Endothelial cell of umbilical vein (primary cell): Measurements from ENCODE around the gene RYR1. TPM values are rescaled to one million over a fixed set of nuclear protein-coding genes. Genes with fewer than 3 reads are reported as not detected.

Experiments
- BruUV-seq: library from RNA; stranded (reverse); fragments of 400-500 nt; replicated peaks from 2 replicates; lab custom pipeline; 2021; lab: Mats Ljungman, UMichigan
- CTCF ChIA-PET: fragments of 300-600, 350-600 bp; sonication (Branson Sonifier 250); formaldehyde crosslinking; loops from one replicate; lab custom pipeline; 2021; ENCODE audit warnings: antibody characterized with exemption, inconsistent platforms; lab: Charles Lee
- POLR2A ChIA-PET: fragments of 300-600, 350-600 bp; sonication (Branson Sonifier 250); formaldehyde crosslinking; loops from one replicate; lab custom pipeline; 2021; ENCODE audit warnings: antibody characterized with exemption, inconsistent platforms; lab: Charles Lee
- DNase-seq: peaks from one replicate; pipeline ENCODE4 v3.0.0-alpha.2; 2011; ENCODE audit warnings: low read depth, low spot score
- FAIRE-seq: peaks from 2 replicates; lab custom pipeline; 2011; peaks lifted over from hg19 to GRCh38; lab: Jason Lieb, UNC
- H2AFZ ChIP-seq: 2 replicates; pipeline ENCODE4 v1.6.0; 2012; ENCODE audit warnings: low read depth, low read length, control low read depth, inconsistent platforms
- H3K27ac ChIP-seq: 2 replicates; pipeline ENCODE4 v1.5.1; 2011; ENCODE audit warnings: low read depth, mild to moderate bottlenecking, control low read depth, low read length, moderate library complexity; ENCODE audit not compliant: insufficient read depth
- H3K27me3 ChIP-seq, 2 experiments: 2 replicates each; pipeline versions ENCODE4 v1.6.0 to v1.6.1; 2011; ENCODE audit warnings: low read length in 2 of 2, mixed read lengths in 1 of 2; ENCODE audit not compliant: control insufficient read depth in 2 of 2, insufficient read depth in 2 of 2
- H3K36me3 ChIP-seq, 2 experiments: 2 replicates in 1 of 2; 3 replicates in 1 of 2; pipeline ENCODE4 v1.5.1; 2011; ENCODE audit warnings: low read length in 2 of 2, mild to moderate bottlenecking in 1 of 2, moderate library complexity in 1 of 2; ENCODE audit not compliant: control insufficient read depth in 2 of 2, insufficient read depth in 2 of 2; ENCODE audit errors: extremely low read depth in 1 of 2
- H3K4me1 ChIP-seq: 3 replicates; pipeline ENCODE4 v1.5.1; 2011; ENCODE audit warnings: mild to moderate bottlenecking, low read length; ENCODE audit not compliant: control insufficient read depth, insufficient read depth; ENCODE audit errors: extremely low read depth
- H3K4me2 ChIP-seq: 2 replicates; pipeline ENCODE4 v1.6.1; 2011; ENCODE audit warnings: low read length, control low read depth, mixed read lengths; ENCODE audit not compliant: insufficient read depth
- H3K4me3 ChIP-seq, 3 experiments: fragments of 200-600 bp in 1 of 3; sonication (generic), shearing (Covaris generic) in 1 of 3; replicated peaks in 1 of 3; 2 replicates each; pipeline ENCODE4 v1.5.1; 2011 to 2016; ENCODE audit warnings: control low read depth in 3 of 3, low read length in 3 of 3, mild to moderate bottlenecking in 2 of 3, inconsistent platforms in 1 of 3, low read depth in 1 of 3, moderate library complexity in 1 of 3; ENCODE audit not compliant: insufficient read depth in 1 of 3
- H3K79me2 ChIP-seq: 2 replicates; pipeline ENCODE4 v1.6.0; 2012; ENCODE audit warnings: low read length, inconsistent platforms; ENCODE audit not compliant: control insufficient read depth, insufficient read depth
- H3K9ac ChIP-seq: replicated peaks from 2 replicates; pipeline ENCODE3; 2011; ENCODE audit warnings: low read length, control low read depth; ENCODE audit not compliant: insufficient read depth; ENCODE audit errors: extremely low read depth
- H3K9me1 ChIP-seq: replicated peaks from 3 replicates; pipeline ENCODE4 v1.6.0; 2011; ENCODE audit warnings: mild to moderate bottlenecking, low read length; ENCODE audit not compliant: control insufficient read depth, insufficient read depth; ENCODE audit errors: extremely low read depth
- H3K9me3 ChIP-seq: replicated peaks from 2 replicates; pipeline ENCODE4 v1.5.1; 2012; ENCODE audit warnings: low read length, inconsistent platforms; ENCODE audit not compliant: control insufficient read depth, insufficient read depth
- H4K20me1 ChIP-seq: replicated peaks from 2 replicates; pipeline ENCODE3; 2011; ENCODE audit warnings: mild to moderate bottlenecking, low read length; ENCODE audit not compliant: control insufficient read depth, insufficient read depth; ENCODE audit errors: extremely low read depth
- CTCF ChIP-seq, 2 donors: IDR thresholded peaks; 1 replicate in 1 of 2; 2 replicates in 1 of 2; pipeline ENCODE4 v1.5.1; 2011; ENCODE audit warnings: low read length in 2 of 2, mild to moderate bottlenecking in 2 of 2, moderate library complexity in 2 of 2, control low read depth in 1 of 2, inconsistent platforms in 1 of 2, low read depth in 1 of 2; ENCODE audit not compliant: insufficient read depth in 1 of 2; ENCODE audit errors: extremely low read depth in 1 of 2
- EZH2 ChIP-seq: IDR thresholded peaks from 2 replicates; pipeline ENCODE4 v1.6.1; 2012; ENCODE audit warnings: borderline replicate concordance, low read depth, mild to moderate bottlenecking, moderate library complexity, low read length, inconsistent platforms; ENCODE audit not compliant: severe bottlenecking
- FOS ChIP-seq: IDR thresholded peaks from 2 replicates; pipeline ENCODE4 v1.6.1; 2011; ENCODE audit warnings: mild to moderate bottlenecking, low read length, moderate library complexity, borderline replicate concordance; ENCODE audit not compliant: insufficient read depth
- MAX ChIP-seq: IDR thresholded peaks from 2 replicates; pipeline ENCODE4 v1.6.1; 2011; ENCODE audit not compliant: insufficient read depth, insufficient read length
- MYC ChIP-seq: IDR thresholded peaks from one replicate; pipeline ENCODE4 v1.6.1; 2011; ENCODE audit warnings: mild to moderate bottlenecking, low read depth, low read length
- POLR2A ChIP-seq: IDR thresholded peaks from 2 replicates; pipeline ENCODE4 v1.6.1; 2012; ENCODE audit warnings: low read depth, mild to moderate bottlenecking, control low read depth, low read length
- POLR2AphosphoS5 ChIP-seq: IDR thresholded peaks from 2 replicates; pipeline ENCODE4 v1.6.1; 2012; ENCODE audit warnings: low read depth, mild to moderate bottlenecking, control low read depth, low read length, moderate library complexity; ENCODE audit not compliant: insufficient read depth
- dilution Hi-C: fragments of 300-500 bp; cut with MboI; formaldehyde crosslinking; loops from one replicate; pipeline ENCODE4 v1.15.0; 2019; ENCODE audit warnings: low sequenced_read_pairs; ENCODE audit not compliant: extremely low pct_ligation_motif_present
- intact Hi-C: fragments of 100-400 bp; cut with micrococcal nuclease; formaldehyde crosslinking; loops from one replicate; pipeline ENCODE4 v1.10.0; 2022
- polyA plus RNA-seq, 4 experiments: library from polyadenylated mRNA; depleted of rRNA in 3 of 4; stranded (reverse) in 3 of 4; unstranded in 1 of 4; fragments of >200 nt; gene quantifications; 2 replicates each; pipeline versions ENCODE4 v1.2.1 to v1.2.3, GENCODE V29; 2011 to 2012; ENCODE audit warnings: missing spikeins in 1 of 4
- total RNA-seq: library from RNA; stranded (reverse); gene quantifications from 2 replicates; pipeline ENCODE4 v1.2.3, GENCODE V29; 2021

The RYR1 gene
- total and polyA plus RNA-seq, 2 donors (not counting 3 experiments of a cell fraction or from before 2014, with no cell fraction given) = under 0.01 to 0.02 TPM

GRCh38 chr19:38511074-38511708 lies 77.7 kb downstream of the RYR1 start:
- no peak for FAIRE-seq
- Histone ChIP-seq H3K36me3 (no peaks in the 10 kb centered on the region), H3K9me1 (no peaks in the 10 kb centered on the region), H3K9ac (no peak overlapping the region), H3K9me3 (no peaks in the 10 kb centered on the region), H3K27ac (no peak overlapping the region), H3K4me1 (no peaks in the 10 kb centered on the region), H4K20me1 (no peaks in the 10 kb centered on the region), H2AFZ (no peak overlapping the region), H3K27me3 (no peaks in the 10 kb centered on the region), H3K4me2 (no peak overlapping the region), H3K4me3 (no peak overlapping the region), H3K79me2 (no peaks in the 10 kb centered on the region)
- POLR2A ChIA-PET = no interaction called here
- DNase-seq = no peak
- dilution Hi-C loops = no loop called here
- intact Hi-C loops = no loop called here
- TF ChIP-seq CTCF (IDR thresholded peaks at IDR 0.05; ENCODE audit: extremely low read depth in 1 of 2, insufficient read depth in 1 of 2, low read depth in 1 of 2, low read length in 2 of 2) (no peak), MAX (no peak), POLR2A (no peak), FOS (no peak), EZH2 (no peak), POLR2AphosphoS5 (no peak), MYC (no peak)
- CTCF ChIA-PET = interaction anchor here (0.7 kb wide), 1 partner anchor 419 kb away, joined by 3 read pairs; the partner anchor contains the start of genes MRPS12 and SARS2
- BruUV-seq = no TSS peak
